ENCODE results near the gene SSBP2. TPM values are rescaled to one million over a fixed set of nuclear protein-coding genes. Genes with fewer than 3 reads are reported as not detected.
A peak's percentile ranks its signal among the peaks of the same experiment; 100 is the strongest.

SSBP2 gene
- total RNA-seq, 2 experiments from 2014 or later: 48.2 to 50.6 TPM

GRCh38 chr5:81779916-81780266, 29.0 kb upstream of the SSBP2 start:
- peaks cover 3% of the 10 kb centered on the region for H3K9me3 Mint-ChIP-seq
- POLR2A ChIA-PET: no interaction called here

GRCh38 chr5:81779125-81779915, 28.4 kb upstream of the SSBP2 start:
- DNase-seq: peak; percentile 53
- peaks cover 3% of the 10 kb centered on the region for H3K36me3 Mint-ChIP-seq (ENCODE audit: low read depth)

More at GRCh38 chr5:81779916-81780266, 29.0 kb upstream of the SSBP2 start:
- CTCF ChIA-PET: interaction anchor here (0.7 to 2.3 kb wide), 5 partner anchors 9 to 33 kb away, joined by 3 to 9 read pairs (median 5); no protein-coding TSS in a partner anchor
- peak overlapping the region; percentile 93 for H3K27ac Mint-ChIP-seq
- H3K4me3 Mint-ChIP-seq: peak overlapping the region; percentile 9
- H3K27me3 Mint-ChIP-seq: no peaks in the 10 kb centered on the region
- no peak for DNase-seq
- H3K36me3 Mint-ChIP-seq (ENCODE audit: low read depth): peaks cover 3% of the 10 kb centered on the region
- H3K4me1 Mint-ChIP-seq: peaks cover 24% of the 10 kb centered on the region

GRCh38 chr5:81778642-81779041, 27.7 kb upstream of the SSBP2 start:
- H3K27me3 Mint-ChIP-seq: no peaks in the 10 kb centered on the region
- H3K4me1 Mint-ChIP-seq: peaks cover 24% of the 10 kb centered on the region
- CTCF ChIA-PET: interaction anchor here (0.7 to 2.3 kb wide), 4 partner anchors 9 to 27 kb away, joined by 3 to 9 read pairs (median 5); partner anchors contain the start of gene SSBP2
- peaks cover 3% of the 10 kb centered on the region for H3K9me3 Mint-ChIP-seq
- peaks cover 3% of the 10 kb centered on the region for H3K36me3 Mint-ChIP-seq (ENCODE audit: low read depth)
- H3K4me3 Mint-ChIP-seq: peak overlapping the region; percentile 69
- peak overlapping the region; percentile 93 for H3K27ac Mint-ChIP-seq
- POLR2A ChIA-PET: no interaction called here
- DNase-seq: no peak

More at GRCh38 chr5:81779125-81779915, 28.4 kb upstream of the SSBP2 start:
- H3K4me1 Mint-ChIP-seq: peaks cover 24% of the 10 kb centered on the region
- no peaks in the 10 kb centered on the region for H3K27me3 Mint-ChIP-seq
- H3K9me3 Mint-ChIP-seq: peaks cover 3% of the 10 kb centered on the region
- ChIA-PET POLR2A (no interaction called here), CTCF (interaction anchor here (0.7 to 2.3 kb wide), 5 partner anchors 10 to 28 kb away, joined by 3 to 9 read pairs (median 5); partner anchors contain the start of gene SSBP2)
- peak overlapping the region; percentile 93 for H3K27ac Mint-ChIP-seq
- H3K4me3 Mint-ChIP-seq: peak overlapping the region; percentile 69

- Mint-ChIP-seq H3K4me3 (no peak overlapping the region), H3K9me3 (peaks cover 3% of the 10 kb centered on the region), H3K27me3 (no peaks in the 10 kb centered on the region), H3K4me1 (peaks cover 24% of the 10 kb centered on the region), H3K27ac (no peak overlapping the region), H3K36me3 (ENCODE audit: low read depth) (peaks cover 3% of the 10 kb centered on the region)
- POLR2A ChIA-PET: no interaction called here
- CTCF ChIA-PET: no interaction called here
- no peak for DNase-seq
Observed at GRCh38 chr5:81776258-81776657, 25.4 kb upstream of the SSBP2 start.

- CTCF ChIA-PET: interaction anchor here (1.2 kb wide), 1 partner anchor 39 kb away, joined by 3 read pairs; no protein-coding TSS in a partner anchor
- Mint-ChIP-seq H3K4me1 (peaks cover 15% of the 10 kb centered on the region), H3K9me3 (peaks cover 3% of the 10 kb centered on the region), H3K27me3 (no peaks in the 10 kb centered on the region), H3K27ac (no peak overlapping the region), H3K4me3 (no peak overlapping the region), H3K36me3 (ENCODE audit: low read depth) (peaks cover 3% of the 10 kb centered on the region)
- no peak for DNase-seq
- POLR2A ChIA-PET: no interaction called here
Observed at GRCh38 chr5:81774374-81774773, 23.5 kb upstream of the SSBP2 start.

DNA sequence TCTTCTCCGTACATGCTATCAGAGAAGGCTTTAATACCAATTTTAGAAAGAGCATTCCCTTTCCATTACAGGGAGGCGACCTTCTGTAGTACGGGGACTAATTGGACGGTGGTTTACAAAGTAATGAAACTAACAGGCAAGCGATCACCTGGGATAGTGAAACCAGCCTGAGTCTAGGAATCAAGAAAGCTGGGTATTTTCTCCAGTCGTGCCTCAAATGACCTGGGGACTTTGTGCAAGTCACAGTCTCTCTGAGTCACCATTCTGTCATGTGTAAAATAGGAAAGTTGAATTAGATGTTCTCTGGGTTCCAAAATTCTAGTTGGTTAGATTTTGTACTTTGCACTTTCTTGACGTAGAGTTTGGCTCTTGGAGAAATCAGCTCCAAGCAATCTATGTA, 22.7 kb upstream of the SSBP2 start:
- Mint-ChIP-seq H3K4me3 (no peak overlapping the region), H3K9me3 (peaks cover 3% of the 10 kb centered on the region), H3K27ac (no peak overlapping the region), H3K27me3 (no peaks in the 10 kb centered on the region), H3K4me1 (peaks cover 8% of the 10 kb centered on the region), H3K36me3 (ENCODE audit: low read depth) (peaks cover 3% of the 10 kb centered on the region)
- POLR2A ChIA-PET: no interaction called here
- CTCF ChIA-PET: interaction anchor here (1.2 kb wide), 1 partner anchor 39 kb away, joined by 3 read pairs; no protein-coding TSS in a partner anchor
- DNase-seq: no peak

DNA sequence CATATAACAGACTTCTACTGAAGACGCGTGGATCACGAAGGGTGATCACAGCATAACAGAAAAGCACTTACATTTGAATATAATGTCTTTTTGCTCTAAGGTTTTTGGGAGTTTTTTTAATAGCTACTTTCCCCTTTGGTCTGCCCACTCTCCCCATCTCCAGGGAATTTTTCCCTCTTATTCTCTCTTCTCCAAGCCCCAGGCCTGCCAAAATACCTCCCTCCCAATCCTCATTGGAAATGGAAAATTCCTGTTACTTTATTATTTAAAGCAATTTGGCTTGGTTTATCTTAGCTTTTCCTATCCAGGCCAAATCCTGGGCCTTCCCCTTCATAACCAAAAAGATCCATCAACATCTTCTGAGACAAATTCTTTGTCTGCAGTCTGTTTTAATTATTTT, 22.3 kb upstream of the SSBP2 start:
- Mint-ChIP-seq H3K9me3 (peaks cover 3% of the 10 kb centered on the region), H3K4me1 (peaks cover 4% of the 10 kb centered on the region), H3K36me3 (ENCODE audit: low read depth) (peaks cover 3% of the 10 kb centered on the region), H3K27ac (no peak overlapping the region), H3K27me3 (no peaks in the 10 kb centered on the region), H3K4me3 (no peak overlapping the region)
- DNase-seq: no peak
- ChIA-PET POLR2A (no interaction called here), CTCF (interaction anchor here (1.2 kb wide), 1 partner anchor 40 kb away, joined by 3 read pairs; no protein-coding TSS in a partner anchor)

DNA sequence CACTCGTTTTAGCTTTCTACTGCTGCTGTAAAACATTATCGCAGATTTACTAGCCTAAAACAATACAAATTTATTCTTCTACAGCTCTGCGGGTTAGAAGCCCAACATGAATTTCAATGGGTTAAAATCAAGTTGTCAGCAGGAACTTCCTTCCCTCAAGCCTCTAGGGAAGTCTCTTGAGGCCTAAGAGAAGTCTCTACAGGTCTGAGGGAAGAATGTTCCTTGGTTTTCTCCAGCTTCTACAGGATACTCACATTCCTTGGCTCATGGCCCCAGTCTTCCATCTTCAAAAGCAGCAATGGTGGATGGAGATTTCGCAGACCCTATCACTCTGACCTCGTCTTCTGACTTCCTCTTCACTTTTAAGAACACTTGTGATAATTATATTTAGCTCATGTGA, 21.6 kb upstream of the SSBP2 start:
- POLR2A ChIA-PET: no interaction called here
- no peak overlapping the region for H3K4me3 Mint-ChIP-seq
- H3K9me3 Mint-ChIP-seq: peaks cover under 1% of the 10 kb centered on the region
- DNase-seq: no peak
- H3K4me1 Mint-ChIP-seq: peaks cover 1% of the 10 kb centered on the region
- H3K27me3 Mint-ChIP-seq: no peaks in the 10 kb centered on the region
- CTCF ChIA-PET: interaction anchor here (0.8 to 1.8 kb wide), 4 partner anchors 13 to 79 kb away, joined by 3 to 4 read pairs (median 3); no protein-coding TSS in a partner anchor
- H3K27ac Mint-ChIP-seq: no peak overlapping the region
- H3K36me3 Mint-ChIP-seq (ENCODE audit: low read depth): peaks cover under 1% of the 10 kb centered on the region

DNA sequence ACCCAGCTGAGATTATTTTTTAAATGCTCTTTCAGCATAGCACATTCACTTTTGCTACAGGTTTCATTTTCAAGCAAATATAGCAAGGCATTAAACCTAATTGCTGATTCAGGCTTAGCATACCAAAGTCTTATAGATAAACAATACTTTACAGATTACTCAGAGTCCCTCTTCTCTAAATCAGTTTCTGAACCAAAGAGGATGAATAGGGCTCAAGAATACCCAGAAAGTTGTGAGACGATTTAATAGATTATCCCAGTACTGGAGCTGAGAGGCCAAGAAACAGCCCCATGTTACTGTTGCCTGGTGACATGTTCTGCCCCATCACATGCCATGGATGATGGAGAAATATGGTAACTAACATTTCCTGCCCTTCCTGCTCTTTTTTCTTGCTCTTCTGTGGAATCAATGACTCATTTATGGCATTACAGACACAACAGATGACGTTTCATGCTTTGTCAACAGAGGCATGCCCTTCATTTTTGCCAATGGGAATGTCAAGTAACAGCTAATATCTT, 18.1 kb upstream of the SSBP2 start:
- ChIA-PET POLR2A (no interaction called here), CTCF (interaction anchor here (1.1 kb wide), 1 partner anchor 10 kb away, joined by 5 read pairs; no protein-coding TSS in a partner anchor)
- no peaks in the 10 kb centered on the region for H3K36me3 Mint-ChIP-seq (ENCODE audit: low read depth)
- no peaks in the 10 kb centered on the region for H3K27me3 Mint-ChIP-seq
- H3K9me3 Mint-ChIP-seq: no peaks in the 10 kb centered on the region
- no peak for DNase-seq
- no peaks in the 10 kb centered on the region for H3K4me1 Mint-ChIP-seq
- H3K27ac Mint-ChIP-seq: no peak overlapping the region
- H3K4me3 Mint-ChIP-seq: no peak overlapping the region

DNA sequence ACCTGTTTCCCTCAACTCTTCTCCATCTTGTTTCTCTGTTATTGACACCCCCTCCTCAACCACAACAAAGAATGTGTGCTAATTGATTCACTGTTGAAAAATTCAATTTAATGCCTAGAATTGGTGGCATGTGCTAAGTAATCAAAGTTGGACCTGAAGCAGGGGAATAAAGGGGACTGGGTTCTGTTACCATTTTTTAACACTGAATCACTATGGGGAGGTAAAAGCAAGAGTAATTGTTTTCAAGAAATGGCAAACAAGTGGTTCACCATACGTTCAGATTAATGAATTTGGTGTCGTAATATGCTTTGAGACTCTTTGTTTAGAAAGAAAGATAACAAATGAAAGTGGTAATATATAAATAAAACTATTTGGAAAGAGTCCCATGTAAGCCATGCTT, 17.0 kb upstream of the SSBP2 start:
- no peaks in the 10 kb centered on the region for H3K4me1 Mint-ChIP-seq
- H3K9me3 Mint-ChIP-seq: no peaks in the 10 kb centered on the region
- CTCF ChIA-PET: no interaction called here
- no peaks in the 10 kb centered on the region for H3K27me3 Mint-ChIP-seq
- no peaks in the 10 kb centered on the region for H3K36me3 Mint-ChIP-seq (ENCODE audit: low read depth)
- no peak overlapping the region for H3K27ac Mint-ChIP-seq
- no peak overlapping the region for H3K4me3 Mint-ChIP-seq
- POLR2A ChIA-PET: no interaction called here
- no peak for DNase-seq

- CTCF ChIA-PET: interaction anchor here (1.3 kb wide), 1 partner anchor 12 kb away, joined by 5 read pairs; no protein-coding TSS in a partner anchor
Observed at GRCh38 chr5:81767097-81767496, 16.2 kb upstream of the SSBP2 start.

DNA sequence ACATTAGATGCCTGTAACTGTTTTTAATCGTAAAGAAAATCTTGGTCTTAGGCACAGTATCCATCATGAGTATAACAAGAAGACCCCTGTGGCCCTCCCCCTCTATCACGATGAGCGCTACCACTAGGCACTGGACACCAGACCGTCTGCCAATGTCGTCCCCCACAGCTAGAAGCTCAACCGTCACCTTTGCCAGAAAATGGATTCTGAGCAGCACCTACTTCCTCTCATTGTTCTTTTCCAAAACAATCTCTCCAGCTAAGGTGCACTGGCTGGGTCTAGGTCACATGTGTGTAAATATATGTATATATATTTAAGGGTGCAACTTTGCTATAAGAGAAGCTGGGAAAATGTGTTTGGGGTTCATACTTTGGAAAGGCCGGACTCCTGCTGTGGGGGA, 15.7 kb upstream of the SSBP2 start:
- Mint-ChIP-seq H3K4me1 (no peaks in the 10 kb centered on the region), H3K27me3 (no peaks in the 10 kb centered on the region), H3K27ac (no peak overlapping the region), H3K9me3 (no peaks in the 10 kb centered on the region), H3K36me3 (ENCODE audit: low read depth) (no peaks in the 10 kb centered on the region), H3K4me3 (no peak overlapping the region)
- DNase-seq: no peak
- CTCF ChIA-PET: interaction anchor here (1.3 kb wide), 1 partner anchor 12 kb away, joined by 5 read pairs; no protein-coding TSS in a partner anchor
- POLR2A ChIA-PET: no interaction called here

More at GRCh38 chr5:81767097-81767496, 16.2 kb upstream of the SSBP2 start:
- Mint-ChIP-seq H3K27ac (no peak overlapping the region), H3K4me1 (no peaks in the 10 kb centered on the region), H3K36me3 (ENCODE audit: low read depth) (no peaks in the 10 kb centered on the region), H3K4me3 (no peak overlapping the region), H3K27me3 (no peaks in the 10 kb centered on the region), H3K9me3 (no peaks in the 10 kb centered on the region)
- DNase-seq: no peak
- POLR2A ChIA-PET: no interaction called here

GRCh38 chr5:81763294-81763928, 12.5 kb upstream of the SSBP2 start:
- Mint-ChIP-seq H3K4me3 (no peak overlapping the region), H3K4me1 (peaks cover 17% of the 10 kb centered on the region), H3K36me3 (ENCODE audit: low read depth) (no peaks in the 10 kb centered on the region), H3K27ac (no peak overlapping the region), H3K27me3 (no peaks in the 10 kb centered on the region), H3K9me3 (peaks cover 2% of the 10 kb centered on the region)
- DNase-seq: no peak
- CTCF ChIA-PET: interaction anchor here (0.7 to 1.2 kb wide), 3 partner anchors 8 to 23 kb away, joined by 3 to 4 read pairs (median 4); partner anchors contain the start of gene SSBP2
- POLR2A ChIA-PET: no interaction called here

Data from activated CD4-positive, alpha-beta T cell treated with anti-CD3 and anti-CD28 coated beads, Interleukin-2, amount 10 ng/mL, durations not matched to agents 7 days and 5 days (primary cell).